K562 (cell line): ENCODE data around the gene ZDHHC14. TPM values are rescaled to one million over a fixed set of nuclear protein-coding genes. Genes with fewer than 3 reads are reported as not detected.

Source experiments
- CC2D1A ChIP-seq: fragments of 450-650 bp; IDR thresholded peaks from 2 replicates; pipeline ENCODE4 v1.6.1; 2017; ENCODE audit warnings: mild to moderate bottlenecking
- CHD1 ChIP-seq: fragments of 200-600 bp; sonication (generic); IDR thresholded peaks from one replicate; pipeline ENCODE4 v1.6.1; 2012; ENCODE audit warnings: mild to moderate bottlenecking, moderate library complexity, low read length, inconsistent platforms
- E2F3 ChIP-seq: fragments of 250-450 bp; sonication (Bioruptor Pico); IDR thresholded peaks from 2 replicates; pipeline ENCODE4 v1.4.0; 2020; ENCODE audit warnings: mild to moderate bottlenecking
- MTA2 ChIP-seq: fragments of 450-650 bp; IDR thresholded peaks from 2 replicates; pipeline ENCODE4 v1.6.1; 2016; ENCODE audit warnings: low read depth
- MTF1 ChIP-seq: fragments of 250-450 bp; sonication (Bioruptor Pico); IDR thresholded peaks from 2 replicates; pipeline ENCODE4 v1.9.0; 2021; ENCODE audit warnings: moderate library complexity, mild to moderate bottlenecking, inconsistent platforms, borderline replicate concordance
- POLR3A ChIP-seq: IDR thresholded peaks from 2 replicates; pipeline ENCODE4 v1.6.1; 2011; ENCODE audit warnings: borderline replicate concordance, mild to moderate bottlenecking, moderate library complexity; ENCODE audit not compliant: insufficient read length, insufficient read depth; ENCODE audit errors: extremely low read depth
- SETDB1 ChIP-seq: IDR thresholded peaks from one replicate; pipeline ENCODE4 v1.6.1; 2012; ENCODE audit warnings: low read length, control low read depth, inconsistent platforms
- STAT5B ChIP-seq: fragments of 250-450 bp; sonication (Bioruptor Pico); IDR thresholded peaks from 2 replicates; pipeline ENCODE4 v1.8.0; 2021; ENCODE audit warnings: mild to moderate bottlenecking, inconsistent platforms
- ZNF282 ChIP-seq: sonication (generic); formaldehyde crosslinking; IDR thresholded peaks from 2 replicates; pipeline ENCODE4 v1.8.1; 2023; ENCODE audit warnings: missing genetic modification reagents
- polyA plus RNA-seq, 8 experiments: library from polyadenylated mRNA; depleted of rRNA in 4 of 8; stranded (reverse) in 5 of 8; unstranded in 3 of 8; fragments of >200 nt; fragmentation: Nextera tagmentation in 2 of 8; fragmentation: Illumina TruSeq in 1 of 8; extraction: Ambion mirVana in 2 of 8; extraction: Trizol in 1 of 8; gene quantifications; 2 replicates each; pipeline versions ENCODE4 v1.2.1 to v1.2.3, GENCODE V29; 2011 to 2014; ENCODE audit warnings: inconsistent platforms in 1 of 8, missing spikeins in 1 of 8
- total RNA-seq, 7 experiments: library from RNA; depleted of rRNA in 6 of 7; stranded (reverse); fragments of >200 nt in 6 of 7; fragmentation: Illumina TruSeq in 2 of 7; extraction: Trizol in 2 of 7; gene quantifications; 2 replicates each; pipeline versions ENCODE4 v1.2.1 to v1.2.3, GENCODE V29; 2011 to 2021; ENCODE audit warnings: low replicate concordance in 1 of 7
- TF ChIP-seq, protein P1 (sequence below), 2 experiments: fragments of 450-650 bp; IDR thresholded peaks; 2 replicates each; pipeline ENCODE4 v1.6.1; 2016; ENCODE audit warnings: mild to moderate bottlenecking in 2 of 2, borderline replicate concordance in 1 of 2, low read depth in 1 of 2, moderate library complexity in 1 of 2
- TF ChIP-seq, protein P2 (sequence below), 3 experiments: fragments of 200-800 bp in 1 of 3; fragments of 250-450 bp in 1 of 3; fragments of 450-650 bp in 1 of 3; sonication (Bioruptor Pico) in 1 of 3; sonication (Bioruptor generic) in 1 of 3; formaldehyde crosslinking in 1 of 3; IDR thresholded peaks; 2 replicates each; pipeline versions ENCODE4 v1.6.1 to v1.8.0; 2016 to 2022; ENCODE audit warnings: mild to moderate bottlenecking in 2 of 3, missing genetic modification characterization in 2 of 3, missing compliant biosample characterization in 1 of 3, moderate library complexity in 1 of 3
- TF ChIP-seq, protein P3 (sequence below): sonication (generic); formaldehyde crosslinking; IDR thresholded peaks from 2 replicates; pipeline ENCODE4 v1.9.0; 2022; ENCODE audit warnings: mild to moderate bottlenecking, missing genetic modification reagents
- TF ChIP-seq, protein P4 (sequence below): fragments of 450-650 bp; IDR thresholded peaks from 2 replicates; pipeline ENCODE4 v1.7.0; 2016; ENCODE audit warnings: borderline replicate concordance

Gene ZDHHC14
- total and polyA plus RNA-seq, 9 of the 15 experiments (the other 6 are each of a cell fraction or from before 2014, with no cell fraction given) = 0.92 to 23.1 (median 13.8) TPM

DNA sequence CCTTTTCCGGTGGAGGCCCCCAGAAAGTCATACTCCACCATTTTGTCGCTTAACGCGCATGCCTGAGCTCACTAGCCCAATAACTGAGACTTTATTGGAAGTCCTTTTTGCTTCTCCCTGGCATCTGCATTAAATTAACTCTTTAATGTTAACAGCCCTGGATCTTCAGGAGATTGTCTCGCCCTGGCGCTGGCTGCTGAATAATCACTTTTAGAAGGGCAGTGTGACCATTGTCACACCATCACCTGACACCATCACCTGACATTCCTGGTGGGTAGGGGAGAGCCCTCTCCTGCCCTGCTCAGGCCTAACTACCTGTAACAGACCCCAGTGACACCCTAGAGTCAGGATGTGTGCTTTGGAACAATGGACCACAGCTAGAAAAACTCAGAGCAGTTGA lies 326.6 kb downstream of the ZDHHC14 start (continued):
- TF ChIP-seq, protein P1, sequence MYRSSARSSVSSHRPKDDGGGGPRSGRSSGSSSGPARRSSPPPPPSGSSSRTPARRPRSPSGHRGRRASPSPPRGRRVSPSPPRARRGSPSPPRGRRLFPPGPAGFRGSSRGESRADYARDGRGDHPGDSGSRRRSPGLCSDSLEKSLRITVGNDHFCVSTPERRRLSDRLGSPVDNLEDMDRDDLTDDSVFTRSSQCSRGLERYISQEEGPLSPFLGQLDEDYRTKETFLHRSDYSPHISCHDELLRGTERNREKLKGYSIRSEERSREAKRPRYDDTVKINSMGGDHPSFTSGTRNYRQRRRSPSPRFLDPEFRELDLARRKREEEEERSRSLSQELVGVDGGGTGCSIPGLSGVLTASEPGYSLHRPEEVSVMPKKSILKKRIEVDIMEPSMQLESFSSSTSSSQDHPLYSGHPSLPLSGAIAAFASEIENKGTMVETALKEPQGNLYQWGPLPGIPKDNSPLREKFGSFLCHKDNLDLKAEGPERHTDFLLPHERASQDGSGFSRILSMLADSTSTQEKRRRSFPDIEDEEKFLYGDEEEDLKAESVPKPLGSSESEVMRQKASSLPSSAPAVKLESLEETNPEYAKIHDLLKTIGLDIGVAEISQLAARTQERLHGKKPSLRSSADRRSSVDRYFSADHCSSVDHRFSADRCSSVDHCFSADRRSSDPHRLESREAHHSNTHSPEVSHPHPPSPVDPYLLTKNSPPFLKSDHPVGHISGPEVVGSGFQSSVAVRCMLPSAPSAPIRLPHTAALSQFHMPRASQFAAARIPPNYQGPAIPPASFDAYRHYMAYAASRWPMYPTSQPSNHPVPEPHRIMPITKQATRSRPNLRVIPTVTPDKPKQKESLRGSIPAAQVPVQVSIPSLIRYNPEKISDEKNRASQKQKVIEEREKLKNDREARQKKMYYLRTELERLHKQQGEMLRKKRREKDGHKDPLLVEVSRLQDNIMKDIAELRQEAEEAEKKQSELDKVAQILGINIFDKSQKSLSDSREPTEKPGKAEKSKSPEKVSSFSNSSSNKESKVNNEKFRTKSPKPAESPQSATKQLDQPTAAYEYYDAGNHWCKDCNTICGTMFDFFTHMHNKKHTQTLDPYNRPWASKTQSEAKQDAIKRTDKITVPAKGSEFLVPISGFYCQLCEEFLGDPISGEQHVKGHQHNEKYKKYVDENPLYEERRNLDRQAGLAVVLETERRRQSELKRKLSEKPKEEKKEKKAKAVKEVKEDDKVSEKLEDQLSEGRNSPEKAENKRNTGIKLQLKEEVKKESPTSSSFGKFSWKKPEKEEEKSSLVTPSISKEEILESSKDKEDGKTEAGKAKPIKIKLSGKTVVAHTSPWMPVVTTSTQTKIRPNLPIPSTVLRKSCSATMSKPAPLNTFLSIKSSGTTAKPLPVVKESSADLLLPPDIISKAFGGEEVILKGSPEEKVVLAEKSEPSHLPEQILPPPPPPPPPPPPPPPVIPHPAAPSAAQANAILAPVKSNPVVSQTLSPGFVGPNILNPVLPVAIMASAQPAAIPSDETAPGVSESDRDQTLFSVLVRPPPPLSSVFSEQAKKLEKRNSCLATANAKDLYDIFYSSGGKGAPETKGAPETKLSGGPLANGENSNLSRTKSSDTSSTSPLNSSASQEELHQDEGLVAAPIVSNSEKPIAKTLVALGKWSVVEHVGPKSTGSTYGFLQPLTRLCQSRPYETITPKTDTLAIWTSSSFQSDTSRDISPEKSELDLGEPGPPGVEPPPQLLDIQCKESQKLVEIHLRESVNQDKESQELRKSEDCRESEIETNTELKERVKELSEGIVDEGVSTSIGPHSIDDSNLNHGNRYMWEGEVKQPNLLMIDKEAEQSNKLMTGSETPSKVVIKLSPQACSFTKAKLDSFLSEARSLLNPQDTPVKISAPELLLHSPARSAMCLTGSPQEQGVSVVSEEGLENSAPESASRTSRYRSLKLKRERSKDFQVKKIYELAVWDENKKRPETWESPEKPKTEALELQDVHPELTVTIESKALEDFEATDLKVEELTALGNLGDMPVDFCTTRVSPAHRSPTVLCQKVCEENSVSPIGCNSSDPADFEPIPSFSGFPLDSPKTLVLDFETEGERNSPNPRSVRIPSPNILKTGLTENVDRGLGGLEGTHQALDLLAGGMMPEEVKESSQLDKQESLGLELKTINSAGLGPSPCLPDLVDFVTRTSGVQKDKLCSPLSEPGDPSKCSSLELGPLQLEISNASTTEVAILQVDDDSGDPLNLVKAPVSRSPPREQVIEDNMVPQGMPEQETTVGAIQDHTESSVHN (IDR thresholded peaks at IDR 0.05; ENCODE audit: borderline replicate concordance in 1 of 2, low read depth in 1 of 2) = no peak
- TF ChIP-seq, protein P2, sequence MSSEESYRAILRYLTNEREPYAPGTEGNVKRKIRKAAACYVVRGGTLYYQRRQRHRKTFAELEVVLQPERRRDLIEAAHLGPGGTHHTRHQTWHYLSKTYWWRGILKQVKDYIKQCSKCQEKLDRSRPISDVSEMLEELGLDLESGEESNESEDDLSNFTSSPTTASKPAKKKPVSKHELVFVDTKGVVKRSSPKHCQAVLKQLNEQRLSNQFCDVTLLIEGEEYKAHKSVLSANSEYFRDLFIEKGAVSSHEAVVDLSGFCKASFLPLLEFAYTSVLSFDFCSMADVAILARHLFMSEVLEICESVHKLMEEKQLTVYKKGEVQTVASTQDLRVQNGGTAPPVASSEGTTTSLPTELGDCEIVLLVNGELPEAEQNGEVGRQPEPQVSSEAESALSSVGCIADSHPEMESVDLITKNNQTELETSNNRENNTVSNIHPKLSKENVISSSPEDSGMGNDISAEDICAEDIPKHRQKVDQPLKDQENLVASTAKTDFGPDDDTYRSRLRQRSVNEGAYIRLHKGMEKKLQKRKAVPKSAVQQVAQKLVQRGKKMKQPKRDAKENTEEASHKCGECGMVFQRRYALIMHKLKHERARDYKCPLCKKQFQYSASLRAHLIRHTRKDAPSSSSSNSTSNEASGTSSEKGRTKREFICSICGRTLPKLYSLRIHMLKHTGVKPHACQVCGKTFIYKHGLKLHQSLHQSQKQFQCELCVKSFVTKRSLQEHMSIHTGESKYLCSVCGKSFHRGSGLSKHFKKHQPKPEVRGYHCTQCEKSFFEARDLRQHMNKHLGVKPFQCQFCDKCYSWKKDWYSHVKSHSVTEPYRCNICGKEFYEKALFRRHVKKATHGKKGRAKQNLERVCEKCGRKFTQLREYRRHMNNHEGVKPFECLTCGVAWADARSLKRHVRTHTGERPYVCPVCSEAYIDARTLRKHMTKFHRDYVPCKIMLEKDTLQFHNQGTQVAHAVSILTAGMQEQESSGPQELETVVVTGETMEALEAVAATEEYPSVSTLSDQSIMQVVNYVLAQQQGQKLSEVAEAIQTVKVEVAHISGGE (CRISPR knock-in tag; IDR thresholded peaks at IDR 0.05) = no peak
- TF ChIP-seq E2F3 (CRISPR knock-in tag) = no peak
- TF ChIP-seq MTA2 = no peak
- no peak for TF ChIP-seq STAT5B
- TF ChIP-seq, protein P3, sequence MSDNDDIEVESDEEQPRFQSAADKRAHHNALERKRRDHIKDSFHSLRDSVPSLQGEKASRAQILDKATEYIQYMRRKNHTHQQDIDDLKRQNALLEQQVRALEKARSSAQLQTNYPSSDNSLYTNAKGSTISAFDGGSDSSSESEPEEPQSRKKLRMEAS (CRISPR knock-in tag) = 0 out of 2 replicates have a peak, but pooled peaks have one; percentile 23
- no peak for TF ChIP-seq CC2D1A
- TF ChIP-seq POLR3A = no peak
- TF ChIP-seq, protein P4, sequence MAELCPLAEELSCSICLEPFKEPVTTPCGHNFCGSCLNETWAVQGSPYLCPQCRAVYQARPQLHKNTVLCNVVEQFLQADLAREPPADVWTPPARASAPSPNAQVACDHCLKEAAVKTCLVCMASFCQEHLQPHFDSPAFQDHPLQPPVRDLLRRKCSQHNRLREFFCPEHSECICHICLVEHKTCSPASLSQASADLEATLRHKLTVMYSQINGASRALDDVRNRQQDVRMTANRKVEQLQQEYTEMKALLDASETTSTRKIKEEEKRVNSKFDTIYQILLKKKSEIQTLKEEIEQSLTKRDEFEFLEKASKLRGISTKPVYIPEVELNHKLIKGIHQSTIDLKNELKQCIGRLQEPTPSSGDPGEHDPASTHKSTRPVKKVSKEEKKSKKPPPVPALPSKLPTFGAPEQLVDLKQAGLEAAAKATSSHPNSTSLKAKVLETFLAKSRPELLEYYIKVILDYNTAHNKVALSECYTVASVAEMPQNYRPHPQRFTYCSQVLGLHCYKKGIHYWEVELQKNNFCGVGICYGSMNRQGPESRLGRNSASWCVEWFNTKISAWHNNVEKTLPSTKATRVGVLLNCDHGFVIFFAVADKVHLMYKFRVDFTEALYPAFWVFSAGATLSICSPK = no peak
- TF ChIP-seq ZNF282 (CRISPR knock-in tag) = no peak
- no peak for TF ChIP-seq CHD1
- TF ChIP-seq MTF1 (CRISPR knock-in tag) = no peak
- no peak for TF ChIP-seq SETDB1
